GM10847 (cell line): ENCODE results near the gene FAM181B.

Experiments used
- POLR2A ChIP-seq: IDR thresholded peaks from 2 replicates; pipeline ENCODE4 v1.6.1; 2011; ENCODE audit not compliant: insufficient read length; ENCODE audit errors: extremely low read depth

The FAM181B gene

GRCh38 chr11:82753921-82754320, 20.3 kb upstream of the FAM181B start:
- TF ChIP-seq POLR2A, result no peak

DNA sequence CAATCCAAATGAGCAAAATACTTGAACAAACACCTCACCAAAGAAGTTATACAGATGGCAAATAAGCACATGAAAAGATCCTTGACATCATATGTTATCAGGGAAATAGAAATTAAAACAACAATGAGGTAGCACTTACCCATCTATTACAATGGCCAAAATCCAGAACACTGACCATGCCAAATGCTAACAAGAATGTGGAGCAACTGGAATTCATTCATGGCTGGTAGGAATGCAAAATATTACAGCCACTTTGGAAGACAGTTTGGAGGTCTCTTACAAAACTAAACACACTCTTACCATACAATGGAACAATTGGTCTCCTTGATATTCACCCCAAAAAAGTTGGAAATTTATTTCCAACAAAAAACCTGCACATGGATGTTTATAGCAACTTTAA, 19.1 kb upstream of the FAM181B start:
- TF ChIP-seq POLR2A, result no peak

- no peak for TF ChIP-seq POLR2A
These were observed 17.0 kb upstream of the FAM181B start for GRCh38 chr11:82750643-82751139.

- no peak for TF ChIP-seq POLR2A
These were observed 13.8 kb upstream of the FAM181B start for GRCh38 chr11:82747471-82747870.

GRCh38 chr11:82738091-82738490, 4.4 kb upstream of the FAM181B start:
- TF ChIP-seq POLR2A, result no peak

- TF ChIP-seq POLR2A, result no peak
These were observed 436 bp upstream of the FAM181B start for GRCh38 chr11:82734120-82734479.

GRCh38 chr11:82732734-82733443, 775 bp downstream of the FAM181B start:
- TF ChIP-seq POLR2A, result no peak

GRCh38 chr11:82732348-82732733, 1.3 kb downstream of the FAM181B start:
- TF ChIP-seq POLR2A, result no peak

DNA sequence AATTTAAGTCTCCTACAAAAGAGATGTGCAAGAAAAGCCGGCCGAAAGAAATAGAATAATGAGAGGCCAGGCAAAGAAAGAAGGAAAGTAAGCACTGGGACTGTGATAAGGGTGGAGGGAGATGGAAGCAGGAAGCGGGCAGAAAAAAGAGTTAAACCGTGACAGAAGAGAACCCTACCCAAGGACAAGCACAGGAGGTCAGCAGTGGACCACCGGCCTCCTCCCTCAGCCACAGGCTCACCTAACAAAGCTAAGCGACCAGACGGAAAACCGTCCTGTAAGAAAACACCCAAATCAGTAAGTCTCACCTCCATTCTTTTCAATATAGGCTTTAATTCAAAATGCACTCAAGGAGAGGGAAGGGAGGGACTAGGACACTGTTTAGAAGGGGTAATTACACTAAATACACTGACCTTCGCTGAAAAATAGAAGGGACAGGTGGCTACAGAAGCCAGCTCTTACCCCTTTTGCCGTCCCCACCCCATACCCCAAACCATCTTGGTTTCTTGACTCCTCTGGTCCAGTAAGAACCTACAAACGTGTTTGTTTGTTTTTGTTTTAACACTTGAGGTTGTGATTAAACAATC, 1.9 kb downstream of the FAM181B start:
- TF ChIP-seq POLR2A, result no peak

GRCh38 chr11:82730754-82731153, 2.9 kb downstream of the FAM181B start:
- no peak for TF ChIP-seq POLR2A

- TF ChIP-seq POLR2A, result no peak
These were observed 3.4 kb downstream of the FAM181B start for GRCh38 chr11:82730286-82730685.

DNA sequence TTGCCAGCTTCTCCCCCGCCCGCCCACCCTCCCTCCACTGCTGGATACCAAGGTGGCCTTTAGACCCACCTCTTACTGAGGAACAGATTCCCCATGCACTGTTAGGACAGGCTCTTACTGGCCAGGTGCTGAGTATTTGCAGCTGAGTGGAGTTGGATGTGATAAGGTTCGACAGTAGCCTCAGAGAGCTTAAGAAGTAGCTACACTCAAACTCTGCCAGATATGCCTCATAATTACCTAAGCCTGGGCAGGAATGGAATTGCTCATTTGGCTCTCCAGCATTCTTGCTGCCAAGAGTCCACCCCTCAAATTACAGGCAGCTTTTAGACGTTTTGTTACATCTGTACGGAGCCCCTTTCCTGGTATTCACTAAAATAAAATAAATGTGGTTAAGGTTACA, 9.6 kb downstream of the FAM181B start:
- TF ChIP-seq POLR2A, result no peak

DNA sequence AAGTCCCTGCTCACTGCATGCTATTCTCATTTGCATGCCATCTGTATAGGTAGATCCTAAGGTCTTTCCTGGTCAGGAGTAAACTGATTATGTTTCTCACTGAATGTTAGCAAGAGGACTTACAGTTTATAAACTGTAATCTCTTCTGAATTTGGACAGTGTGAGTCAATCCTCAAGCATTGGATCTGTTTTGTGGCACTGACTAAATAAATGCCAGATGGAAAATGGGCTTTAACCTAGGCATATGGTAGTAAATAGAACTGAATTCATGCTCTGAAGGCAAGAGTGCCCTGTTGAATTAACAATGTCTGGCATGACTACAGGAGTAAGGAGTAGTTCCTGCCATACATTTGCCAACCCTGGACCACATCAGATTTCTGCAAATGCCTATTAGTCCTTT, 11.4 kb downstream of the FAM181B start:
- TF ChIP-seq POLR2A, result no peak

DNA sequence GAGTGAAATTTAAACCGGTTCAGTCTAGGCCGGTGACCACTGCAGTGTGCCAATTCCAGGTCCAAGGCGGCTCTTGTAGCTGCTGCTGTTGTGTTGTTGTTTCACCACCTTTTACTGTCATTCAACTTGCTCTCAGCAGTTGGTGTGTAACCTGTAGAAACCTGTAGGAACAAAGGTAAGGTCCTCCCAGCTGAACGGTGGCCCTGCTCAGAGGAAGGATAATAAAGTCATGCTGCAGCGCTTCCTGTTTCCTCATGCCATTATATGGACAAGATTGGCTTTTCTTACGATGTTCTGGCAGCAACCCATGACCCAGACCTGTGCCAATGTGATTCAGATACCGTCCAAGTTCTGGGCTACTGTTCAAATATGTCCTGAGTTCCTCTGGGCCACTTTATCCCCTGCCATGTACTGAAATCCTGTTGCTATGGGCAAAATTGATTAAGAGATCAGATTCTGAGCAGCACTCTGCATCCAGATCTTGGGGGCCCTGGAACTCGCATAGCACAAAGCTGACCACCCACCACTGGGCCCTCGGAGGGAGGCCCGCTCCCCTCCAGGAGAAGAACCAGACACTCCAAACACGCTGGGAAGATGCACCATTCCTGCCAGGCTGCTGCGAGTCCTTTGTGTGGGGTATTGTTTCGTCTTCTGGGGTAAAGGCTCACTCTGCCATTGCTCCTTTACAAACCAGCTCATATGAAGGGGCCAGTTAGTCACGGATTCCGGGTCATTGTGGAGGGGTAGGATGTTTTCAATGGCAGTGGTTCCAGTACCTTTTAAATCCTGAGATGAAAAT, 13.2 kb downstream of the FAM181B start:
- TF ChIP-seq POLR2A, result no peak

DNA sequence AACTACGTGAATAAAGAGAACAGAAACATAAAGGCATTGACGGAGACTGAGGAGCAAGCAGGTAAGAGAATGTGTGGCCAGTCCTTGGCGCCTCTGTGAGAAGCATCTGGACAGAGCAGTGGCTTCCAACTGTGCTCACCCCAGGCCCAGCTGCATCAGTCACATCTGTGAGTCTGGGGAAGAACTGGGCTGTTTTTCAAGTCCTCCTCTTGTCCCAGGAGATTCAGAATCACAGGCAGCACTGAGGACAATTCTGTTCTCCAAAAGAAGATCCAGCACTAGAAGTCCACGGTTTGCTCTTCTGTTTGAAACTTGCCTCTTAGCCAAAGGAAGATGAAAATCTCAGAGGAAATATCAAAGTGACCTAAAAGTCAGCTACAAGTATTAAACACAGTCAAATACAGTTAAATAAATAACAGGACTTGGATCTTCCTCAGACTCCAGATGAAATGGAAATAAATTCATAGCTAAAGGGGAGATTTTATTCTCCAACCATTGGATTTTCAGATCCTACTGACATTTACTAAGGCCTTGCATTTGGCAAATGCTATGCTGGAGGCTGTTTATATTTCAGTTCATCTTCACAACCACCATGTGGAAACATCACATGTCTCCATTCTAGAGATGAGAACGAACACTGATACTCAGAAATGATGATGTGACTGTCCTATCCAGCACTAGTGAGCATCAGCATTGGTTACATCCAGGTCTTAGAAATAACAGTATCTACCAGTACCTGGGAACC, 14.1 kb downstream of the FAM181B start:
- TF ChIP-seq POLR2A, result no peak
